ENCODE data around the gene COMTD1.
"Not testable (repeated sequence)": the region's sequence is repeated elsewhere in the genome, so short reads cannot be mapped to it uniquely, and the experiment has no call there.

COMTD1 gene

DNA sequence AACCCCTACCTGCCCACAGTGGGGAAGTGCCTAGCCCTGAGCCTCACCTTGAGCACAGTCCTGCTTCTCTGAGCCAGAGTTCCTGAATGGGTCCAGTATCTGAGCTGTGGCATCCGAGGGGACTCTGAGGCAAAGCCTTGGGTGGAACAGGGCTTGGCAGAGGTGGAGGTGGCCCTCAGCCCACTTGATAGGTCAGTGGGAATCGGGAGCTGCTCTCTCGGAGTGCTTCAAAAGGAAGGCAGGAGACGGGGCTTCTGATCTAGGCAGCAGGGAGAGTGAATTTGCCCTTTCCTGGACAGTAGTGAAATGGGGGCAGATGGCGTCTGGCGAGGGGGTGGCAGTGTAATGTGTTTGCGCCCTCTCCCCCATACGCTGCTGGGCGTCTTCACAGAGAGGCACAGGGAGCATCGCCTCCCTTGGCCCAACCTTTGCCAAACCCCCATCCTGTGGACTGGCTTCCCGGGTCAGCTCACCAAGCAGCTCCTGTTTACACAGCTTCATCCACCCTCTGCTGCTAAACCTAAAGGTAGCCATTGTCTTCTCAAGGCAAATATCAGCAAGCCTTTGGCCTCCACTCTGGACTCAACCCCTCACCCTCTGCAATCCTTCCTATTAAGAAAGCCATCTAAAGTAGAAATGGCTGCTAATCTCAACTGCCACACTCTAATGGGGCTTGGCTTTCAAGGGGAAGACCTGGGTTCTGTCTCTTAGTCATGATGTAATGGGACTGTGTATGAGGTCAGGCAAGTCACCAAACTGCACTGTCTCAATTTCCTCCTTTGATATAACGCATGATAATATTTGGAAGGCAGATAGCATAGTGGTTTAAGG is 46.3 kb downstream of the COMTD1 start:
- FAIRE-seq, result no peak

DNA sequence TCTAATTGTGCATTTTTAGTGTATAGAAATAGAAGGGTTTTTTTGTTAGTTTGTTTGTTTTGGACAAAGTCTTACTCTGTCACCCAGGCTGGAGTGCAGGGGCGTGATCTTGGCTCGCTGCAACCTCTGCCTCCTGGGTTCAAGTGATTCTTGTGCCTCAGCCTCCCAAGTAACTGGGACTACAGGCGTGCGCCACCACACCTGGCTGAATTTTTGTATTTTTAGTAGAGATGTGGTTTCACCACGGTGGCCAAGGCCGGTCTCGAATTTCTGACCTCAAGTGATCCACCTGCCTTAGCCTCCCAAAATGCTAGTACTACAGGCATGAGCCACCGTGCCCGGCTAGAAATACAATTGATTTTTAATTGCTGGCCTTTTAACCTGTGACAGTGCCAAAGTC is 47.2 kb downstream of the COMTD1 start:
- not testable (repeated sequence) for FAIRE-seq

DNA sequence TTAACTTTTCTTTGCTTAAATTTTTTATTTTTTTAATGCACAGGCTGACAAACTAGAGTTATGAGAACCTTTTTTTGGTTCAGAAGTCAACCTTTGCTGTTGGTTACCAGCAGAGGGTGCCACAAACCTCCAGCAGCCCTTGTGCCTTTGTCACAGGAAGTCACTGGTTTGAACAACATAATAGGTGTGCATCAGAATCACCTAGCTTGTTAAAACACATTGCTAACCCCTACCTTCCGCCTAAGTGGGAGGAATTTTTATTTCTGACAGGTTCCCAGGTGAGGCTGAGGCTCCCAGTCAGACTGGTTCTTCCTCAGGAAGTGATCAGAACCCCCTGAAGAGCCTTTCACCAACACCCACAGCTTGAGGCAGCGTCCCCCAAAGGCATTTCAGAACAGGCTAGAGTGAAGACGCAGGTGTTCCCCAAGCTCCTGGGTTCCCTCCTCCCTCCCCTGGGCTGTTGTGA is 47.8 kb downstream of the COMTD1 start:
- peak; percentile 77 for FAIRE-seq

DNA sequence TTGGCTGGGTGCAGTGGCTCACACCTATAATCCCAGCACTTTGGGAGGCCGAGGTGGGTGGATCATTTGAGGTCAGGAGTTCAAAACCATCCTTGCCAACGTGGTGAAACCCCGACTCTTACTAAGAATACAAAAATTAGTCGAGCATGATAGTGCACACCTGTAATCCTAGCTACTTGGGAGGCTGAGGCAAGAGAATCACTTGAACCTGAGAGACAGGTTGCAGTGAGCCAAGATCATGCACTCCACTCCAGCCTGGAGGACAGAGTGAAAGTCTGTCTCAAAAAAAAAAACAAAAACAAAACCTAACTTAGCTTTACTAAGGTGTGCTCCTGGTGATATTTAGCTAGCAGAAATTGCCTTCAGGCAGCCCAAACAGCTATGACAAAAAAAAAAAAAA is 49.4 kb downstream of the COMTD1 start:
- FAIRE-seq, result no peak

Measured in G401.6 (cell line).